ENCODE results near the gene PTH1R.

DNA sequence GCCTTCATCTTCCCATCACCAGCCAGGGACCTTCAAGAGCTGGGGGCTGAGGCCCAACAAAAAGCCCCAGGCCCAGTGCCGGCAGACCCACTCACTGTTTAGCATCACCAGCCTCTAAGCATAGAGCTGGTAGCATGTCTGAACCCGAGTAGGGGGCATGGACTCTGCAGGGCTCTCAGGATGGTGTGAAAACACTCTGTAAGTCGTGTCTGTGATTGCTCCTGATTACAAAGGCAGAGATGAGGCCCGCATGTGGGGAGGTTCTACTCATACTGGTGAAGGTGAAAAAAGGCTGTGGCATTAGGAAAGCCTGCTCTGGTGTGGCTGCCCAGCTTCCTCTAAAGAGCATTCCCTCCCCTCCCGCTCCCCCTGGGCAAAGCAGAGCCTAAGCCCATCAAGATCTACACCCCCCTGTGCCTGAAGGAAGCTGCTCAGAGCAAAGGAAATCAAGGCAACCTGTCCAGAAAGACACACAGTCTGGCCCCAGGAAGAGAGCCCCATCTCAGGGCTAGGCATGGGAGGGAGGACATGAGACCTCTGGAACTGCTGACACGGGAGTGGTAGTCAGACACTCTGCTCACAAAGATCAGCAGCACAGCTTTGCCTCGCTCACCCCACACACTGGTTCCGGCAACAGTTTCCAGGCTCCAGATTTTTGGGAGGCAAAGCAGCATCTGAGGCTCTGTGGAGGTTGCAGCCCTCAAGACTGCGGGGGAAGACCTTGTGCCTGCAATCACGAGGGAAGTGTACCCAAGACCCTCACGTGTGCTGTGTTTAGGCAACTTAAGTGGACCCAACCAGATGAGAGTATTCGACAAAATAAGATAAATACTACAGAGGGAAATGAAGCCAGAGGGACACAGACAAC is 62.3 kb downstream of the PTH1R start:
- no peak for TF ChIP-seq EZH2 (IDR thresholded peaks at IDR 0.05)
- TF ChIP-seq POLR2AphosphoS5 (IDR thresholded peaks at IDR 0.05; ENCODE audit: borderline replicate concordance, low read depth, low read length): no peak
